ENCODE data around the gene RBPJL. TPM values are rescaled to one million over a fixed set of nuclear protein-coding genes. Genes with fewer than 3 reads are reported as not detected.
A peak's percentile ranks its signal among the peaks of the same experiment; 100 is the strongest.

RBPJL gene
- total and polyA plus RNA-seq, 2 of the 13 experiments (the other 11 are each of a cell fraction or from before 2014, with no cell fraction given), result not detected

GRCh38 chr20:45365444-45365970, 58.9 kb downstream of the RBPJL start:
- ChIA-PET CTCF (ENCODE audit: low intra/inter-chr PET ratio, low total read pairs) (no interaction called here), POLR2A (interaction anchor here (29.5 kb wide), 1 partner anchor 22 kb away, joined by 1422 read pairs; the partner anchor contains the start of gene SDC4)
- Histone ChIP-seq H3K4me1 (ENCODE audit: insufficient read depth, low read length) (peaks cover 43% of the 10 kb centered on the region), H4K20me1 (ENCODE audit: insufficient read depth, low read length) (peaks cover 5% of the 10 kb centered on the region; the same call in 1 of the 2 replicates), H3K27me3 (ENCODE audit: control insufficient read depth in 1 of 2, insufficient read depth in 2 of 2, low read length in 2 of 2) (no peaks in the 10 kb centered on the region; a peak in 1 of 5 replicates), H3K27ac (ENCODE audit: extremely low read length, insufficient read depth, low read length) (no peak overlapping the region), H3K36me3 (replicated peaks in 1 of 2; ENCODE audit: control insufficient read depth in 1 of 2, insufficient read depth in 2 of 2, low read length in 2 of 2) (peaks cover 20 to 32% of the 10 kb centered on the region in 2 experiments), H3K4me3 (replicated peaks in 1 of 3; ENCODE audit: insufficient read depth in 1 of 3, low read depth in 2 of 3, low read length in 3 of 3) (no peak overlapping the region), H2AFZ (ENCODE audit: low read length) (no peak overlapping the region), H3K9ac (ENCODE audit: insufficient read depth, low read depth, low read length) (no peak overlapping the region), H3K79me2 (ENCODE audit: insufficient read depth, low read length) (peaks cover 13% of the 10 kb centered on the region), H3K4me2 (ENCODE audit: low read depth, low read length) (no peak overlapping the region), H3K9me3 (ENCODE audit: low read length) (no peaks in the 10 kb centered on the region)
- TF ChIP-seq ZNF143 (CRISPR knock-in tag; IDR thresholded peaks at IDR 0.05), result no peak
- TF ChIP-seq, protein P1, sequence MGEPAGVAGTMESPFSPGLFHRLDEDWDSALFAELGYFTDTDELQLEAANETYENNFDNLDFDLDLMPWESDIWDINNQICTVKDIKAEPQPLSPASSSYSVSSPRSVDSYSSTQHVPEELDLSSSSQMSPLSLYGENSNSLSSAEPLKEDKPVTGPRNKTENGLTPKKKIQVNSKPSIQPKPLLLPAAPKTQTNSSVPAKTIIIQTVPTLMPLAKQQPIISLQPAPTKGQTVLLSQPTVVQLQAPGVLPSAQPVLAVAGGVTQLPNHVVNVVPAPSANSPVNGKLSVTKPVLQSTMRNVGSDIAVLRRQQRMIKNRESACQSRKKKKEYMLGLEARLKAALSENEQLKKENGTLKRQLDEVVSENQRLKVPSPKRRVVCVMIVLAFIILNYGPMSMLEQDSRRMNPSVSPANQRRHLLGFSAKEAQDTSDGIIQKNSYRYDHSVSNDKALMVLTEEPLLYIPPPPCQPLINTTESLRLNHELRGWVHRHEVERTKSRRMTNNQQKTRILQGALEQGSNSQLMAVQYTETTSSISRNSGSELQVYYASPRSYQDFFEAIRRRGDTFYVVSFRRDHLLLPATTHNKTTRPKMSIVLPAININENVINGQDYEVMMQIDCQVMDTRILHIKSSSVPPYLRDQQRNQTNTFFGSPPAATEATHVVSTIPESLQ (CRISPR knock-in tag; conservative IDR thresholded peaks at IDR 0.05), result no peak
- TF ChIP-seq, protein P2, sequence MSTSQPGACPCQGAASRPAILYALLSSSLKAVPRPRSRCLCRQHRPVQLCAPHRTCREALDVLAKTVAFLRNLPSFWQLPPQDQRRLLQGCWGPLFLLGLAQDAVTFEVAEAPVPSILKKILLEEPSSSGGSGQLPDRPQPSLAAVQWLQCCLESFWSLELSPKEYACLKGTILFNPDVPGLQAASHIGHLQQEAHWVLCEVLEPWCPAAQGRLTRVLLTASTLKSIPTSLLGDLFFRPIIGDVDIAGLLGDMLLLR (CRISPR knock-in tag; IDR thresholded peaks at IDR 0.05), result 0 out of 2 replicates have a peak, but pooled peaks have one; percentile 34
- ATAC-seq (no peak), FAIRE-seq (no peak), DNase-seq (ENCODE audit: low spot score) (no peak)
- BruUV-seq (replicated peaks), result no TSS peak
- intact Hi-C loops (cut with micrococcal nuclease; ENCODE audit: unreplicated experiment) (no loop called here), in situ Hi-C loops (cut with HindIII; ENCODE audit: extremely low pct_ligation_motif_present, low pct_unique_long_range_greater_than_20kb) (no loop called here)
- 98% methylated on average over 5 of the region's 5 CpGs for WGBS (ENCODE audit: low lambda C conversion rate)

DNA sequence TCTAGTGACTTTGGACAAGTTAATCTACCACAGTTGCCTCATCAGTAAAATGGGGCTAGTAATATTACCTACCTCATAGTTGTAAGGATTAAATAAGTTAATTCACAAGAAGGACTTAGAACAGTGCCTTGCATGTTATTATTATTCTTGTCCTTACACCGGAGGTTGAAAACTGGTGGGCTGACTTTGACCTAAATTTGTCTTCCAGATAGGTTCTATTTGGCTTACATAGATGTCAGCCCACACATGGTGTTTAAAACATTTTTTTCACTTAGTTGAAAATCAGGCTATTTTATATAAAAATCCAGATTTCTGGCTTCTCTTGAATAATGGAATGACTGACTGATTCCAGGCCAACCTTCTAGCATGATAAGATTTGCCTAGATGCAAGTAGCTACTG, 59.6 kb downstream of the RBPJL start:
- H3K79me2 ChIP-seq (ENCODE audit: insufficient read depth, low read length), result peaks cover 13% of the 10 kb centered on the region
- peaks cover 43% of the 10 kb centered on the region for H3K4me1 ChIP-seq (ENCODE audit: insufficient read depth, low read length)
- FAIRE-seq (no peak), DNase-seq (ENCODE audit: low spot score) (no peak), ATAC-seq (no peak)
- ChIA-PET POLR2A (interaction anchor here (2.0 to 29.5 kb wide), 2 partner anchors 23 to 43 kb away, joined by 5 to 1422 read pairs; partner anchors contain the start of gene SDC4), CTCF (ENCODE audit: low intra/inter-chr PET ratio, low total read pairs) (no interaction called here)
- no peak overlapping the region for H3K9ac ChIP-seq (ENCODE audit: insufficient read depth, low read depth, low read length)
- WGBS (ENCODE audit: low lambda C conversion rate), result 98% methylated on average over 1 of the region's 1 CpG
- H3K36me3 ChIP-seq (replicated peaks in 1 of 2; ENCODE audit: control insufficient read depth in 1 of 2, insufficient read depth in 2 of 2, low read length in 2 of 2), result peaks cover 20 to 32% of the 10 kb centered on the region in 2 experiments
- intact Hi-C loops (cut with micrococcal nuclease; ENCODE audit: unreplicated experiment) (no loop called here), in situ Hi-C loops (cut with HindIII; ENCODE audit: extremely low pct_ligation_motif_present, low pct_unique_long_range_greater_than_20kb) (no loop called here)
- H3K27ac ChIP-seq (ENCODE audit: extremely low read length, insufficient read depth, low read length), result no peak overlapping the region
- no TSS peak for BruUV-seq (replicated peaks)
- no peaks in the 10 kb centered on the region for H3K9me3 ChIP-seq (ENCODE audit: low read length)
- no peak overlapping the region for H3K4me3 ChIP-seq (replicated peaks in 1 of 3; ENCODE audit: insufficient read depth in 1 of 3, low read depth in 2 of 3, low read length in 3 of 3)
- H3K27me3 ChIP-seq (ENCODE audit: control insufficient read depth in 1 of 2, insufficient read depth in 2 of 2, low read length in 2 of 2), result no peaks in the 10 kb centered on the region; a peak in 1 of 5 replicates
- no peak overlapping the region for H3K4me2 ChIP-seq (ENCODE audit: low read depth, low read length)
- peaks cover 5% of the 10 kb centered on the region; the same call in 1 of the 2 replicates for H4K20me1 ChIP-seq (ENCODE audit: insufficient read depth, low read length)
- no peak overlapping the region for H2AFZ ChIP-seq (ENCODE audit: low read length)
- TF ChIP-seq FLYWCH1 (CRISPR knock-in tag; IDR thresholded peaks at IDR 0.05) (no peak), POLR2G (IDR thresholded peaks at IDR 0.05; ENCODE audit: low read depth, low read length) (no peak), ZKSCAN1 (IDR thresholded peaks at IDR 0.05; ENCODE audit: low read length) (no peak), JUN (CRISPR knock-in tag; IDR thresholded peaks at IDR 0.05) (no peak), TBL1XR1 (IDR thresholded peaks at IDR 0.05; ENCODE audit: borderline replicate concordance, low read length, partially characterized antibody) (no peak), ZNF430 (CRISPR knock-in tag; IDR thresholded peaks at IDR 0.05) (no peak), HNRNPUL1 (IDR thresholded peaks at IDR 0.05; ENCODE audit: low read depth, low read length) (no peak), POLR2AphosphoS5 (IDR thresholded peaks at IDR 0.05; ENCODE audit: low read depth, low read length) (no peak), SOX13 (IDR thresholded peaks at IDR 0.05) (no peak), SOX13 (CRISPR knock-in tag; conservative IDR thresholded peaks at IDR 0.05 in 1 of 2, IDR thresholded peaks at IDR 0.05 in 1 of 2) (no peak)
- TF ChIP-seq, protein P3, sequence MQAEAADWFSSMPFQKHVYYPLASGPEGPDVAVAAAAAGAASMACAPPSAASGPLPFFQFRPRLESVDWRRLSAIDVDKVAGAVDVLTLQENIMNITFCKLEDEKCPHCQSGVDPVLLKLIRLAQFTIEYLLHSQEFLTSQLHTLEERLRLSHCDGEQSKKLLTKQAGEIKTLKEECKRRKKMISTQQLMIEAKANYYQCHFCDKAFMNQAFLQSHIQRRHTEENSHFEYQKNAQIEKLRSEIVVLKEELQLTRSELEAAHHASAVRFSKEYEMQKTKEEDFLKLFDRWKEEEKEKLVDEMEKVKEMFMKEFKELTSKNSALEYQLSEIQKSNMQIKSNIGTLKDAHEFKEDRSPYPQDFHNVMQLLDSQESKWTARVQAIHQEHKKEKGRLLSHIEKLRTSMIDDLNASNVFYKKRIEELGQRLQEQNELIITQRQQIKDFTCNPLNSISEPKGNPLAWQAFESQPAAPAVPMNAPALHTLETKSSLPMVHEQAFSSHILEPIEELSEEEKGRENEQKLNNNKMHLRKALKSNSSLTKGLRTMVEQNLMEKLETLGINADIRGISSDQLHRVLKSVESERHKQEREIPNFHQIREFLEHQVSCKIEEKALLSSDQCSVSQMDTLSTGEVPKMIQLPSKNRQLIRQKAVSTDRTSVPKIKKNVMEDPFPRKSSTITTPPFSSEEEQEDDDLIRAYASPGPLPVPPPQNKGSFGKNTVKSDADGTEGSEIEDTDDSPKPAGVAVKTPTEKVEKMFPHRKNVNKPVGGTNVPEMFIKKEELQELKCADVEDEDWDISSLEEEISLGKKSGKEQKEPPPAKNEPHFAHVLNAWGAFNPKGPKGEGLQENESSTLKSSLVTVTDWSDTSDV (CRISPR knock-in tag; IDR thresholded peaks at IDR 0.05), result no peak

Measured in HepG2 (cell line).